RWPE1 (cell line): Measurements from ENCODE around the gene KRT80.

Experiments used
- CTCF ChIA-PET: fragments of 350-600 bp; sonication (Branson Sonifier 250); formaldehyde crosslinking; extraction: SDS; loops from one replicate; lab custom pipeline; 2021; lab: Yijun Ruan, JAX
- POLR2A ChIA-PET: fragments of 400-600 bp; formaldehyde crosslinking; extraction: SDS; loops from one replicate; lab custom pipeline; 2020; ENCODE audit warnings: antibody characterized with exemption; ENCODE audit not compliant: low non-redundant PET; lab: Yijun Ruan, JAX
- DNase-seq: peaks from one replicate; pipeline ENCODE4 v3.0.0; 2012; ENCODE audit warnings: low spot score
- H3K27ac ChIP-seq: fragments of 450-650 bp; 2 replicates; pipeline ENCODE4 v1.5.1; 2017
- CTCF ChIP-seq: fragments of 450-650 bp; conservative IDR thresholded peaks from 2 replicates; pipeline ENCODE4 v1.5.1; 2017; ENCODE audit warnings: low read depth, mild to moderate bottlenecking

Gene KRT80

GRCh38 chr12:52127683-52128450 lies 63.9 kb downstream of the KRT80 start:
- TF ChIP-seq CTCF = no peak
- no peak overlapping the region for H3K27ac ChIP-seq
- ChIA-PET POLR2A (no interaction called here), CTCF (interaction anchor here (0.8 to 1.2 kb wide), 3 partner anchors 12 to 103 kb away, joined by 3 to 5 read pairs (median 4); no protein-coding TSS in a partner anchor)
- DNase-seq = no peak

- H3K27ac ChIP-seq = no peak overlapping the region
Observed at GRCh38 chr12:52126605-52127578, 64.9 kb downstream of the KRT80 start.

GRCh38 chr12:52126050-52126604 lies 65.7 kb downstream of the KRT80 start:
- CTCF ChIA-PET = interaction anchor here (0.6 to 1.4 kb wide), 2 partner anchors 9 to 100 kb away, joined by 3 to 5 read pairs; no protein-coding TSS in a partner anchor
- no peak overlapping the region for H3K27ac ChIP-seq
- POLR2A ChIA-PET = no interaction called here
- no peak for TF ChIP-seq CTCF
- no peak for DNase-seq

More at GRCh38 chr12:52126605-52127578, 64.9 kb downstream of the KRT80 start:
- TF ChIP-seq CTCF = no peak
- DNase-seq = no peak
- ChIA-PET CTCF (interaction anchor here (0.6 to 1.4 kb wide), 3 partner anchors 10 to 101 kb away, joined by 3 to 5 read pairs (median 5); no protein-coding TSS in a partner anchor), POLR2A (no interaction called here)

- no peak overlapping the region for H3K27ac ChIP-seq
- DNase-seq = no peak
- POLR2A ChIA-PET = no interaction called here
- CTCF ChIA-PET = interaction anchor here (0.5 to 1.4 kb wide), 3 partner anchors 100 to 929 kb away, joined by 3 to 5 read pairs (median 5); no protein-coding TSS in a partner anchor
- no peak for TF ChIP-seq CTCF
Observed at GRCh38 chr12:52125476-52125900, 66.3 kb downstream of the KRT80 start.

GRCh38 chr12:52123487-52124186 lies 68.2 kb downstream of the KRT80 start:
- ChIA-PET CTCF (interaction anchor here (0.5 to 4.3 kb wide), 5 partner anchors 97 to 782 kb away, joined by 3 to 35 read pairs (median 3); no protein-coding TSS in a partner anchor), POLR2A (no interaction called here)
- no peak overlapping the region for H3K27ac ChIP-seq
- DNase-seq = no peak
- TF ChIP-seq CTCF = no peak
